NCI-H2171 (cell line): ENCODE results near the gene F2RL3.
"Not testable (repeated sequence)": the region's sequence is repeated elsewhere in the genome, so short reads cannot be mapped to it uniquely, and the experiment has no call there.

ENCODE experiments used
- DNase-seq: peaks from one replicate; lab custom pipeline; 2025; lab: John Stamatoyannopoulos, UW

The F2RL3 gene

GRCh38 chr19:16922592-16922934, 33.8 kb downstream of the F2RL3 start:
- no peak for DNase-seq

DNA sequence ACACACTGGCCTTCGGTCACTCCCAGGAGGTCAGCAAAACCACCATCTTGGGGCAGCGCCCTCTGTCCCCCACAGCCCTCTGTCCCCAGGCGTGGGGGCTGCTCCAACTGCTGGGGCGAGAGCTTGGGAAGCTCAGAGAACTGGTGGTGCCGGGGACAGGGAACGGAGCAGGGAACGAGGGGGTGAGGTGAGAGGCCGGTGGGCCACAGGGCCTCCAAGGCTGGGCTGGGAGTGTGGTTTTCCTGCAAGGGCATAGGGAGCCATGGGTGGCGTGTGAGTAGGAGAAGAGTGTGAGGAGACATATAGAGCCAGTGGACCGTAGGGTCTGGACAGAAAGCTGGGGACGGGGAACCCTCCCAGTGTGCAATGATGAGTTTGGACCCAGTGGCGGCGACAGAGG, 34.1 kb downstream of the F2RL3 start:
- no peak for DNase-seq

GRCh38 chr19:16927883-16928282, 39.1 kb downstream of the F2RL3 start:
- no peak for DNase-seq

- no peak for DNase-seq
Observed at GRCh38 chr19:16928351-16928750, 39.6 kb downstream of the F2RL3 start.

- DNase-seq: no peak
Observed at GRCh38 chr19:16928916-16929315, 40.1 kb downstream of the F2RL3 start.

- DNase-seq: no peak
Observed at GRCh38 chr19:16930753-16931152, 42.0 kb downstream of the F2RL3 start.

GRCh38 chr19:16931306-16931705, 42.5 kb downstream of the F2RL3 start:
- DNase-seq: no peak

DNA sequence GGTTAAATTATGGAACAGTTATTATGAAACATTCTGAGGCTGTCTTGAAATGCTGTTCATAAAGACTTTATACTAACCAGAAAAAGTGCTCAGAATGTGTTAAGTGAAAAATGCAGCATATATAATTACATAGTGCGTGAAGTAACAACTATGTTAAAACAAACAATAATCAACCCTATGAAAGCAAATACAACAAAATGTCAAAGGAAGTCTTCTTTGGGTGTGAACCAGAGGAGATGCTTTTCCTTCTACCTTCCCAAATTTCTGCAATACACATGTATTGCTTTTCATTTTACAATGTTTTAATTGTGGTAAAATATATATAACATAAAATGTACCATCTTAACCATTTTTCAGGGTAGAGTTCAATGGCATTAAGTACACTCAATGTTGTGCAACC, 45.7 kb downstream of the F2RL3 start:
- DNase-seq: no peak

GRCh38 chr19:16936901-16937300, 48.1 kb downstream of the F2RL3 start:
- DNase-seq: no peak

DNA sequence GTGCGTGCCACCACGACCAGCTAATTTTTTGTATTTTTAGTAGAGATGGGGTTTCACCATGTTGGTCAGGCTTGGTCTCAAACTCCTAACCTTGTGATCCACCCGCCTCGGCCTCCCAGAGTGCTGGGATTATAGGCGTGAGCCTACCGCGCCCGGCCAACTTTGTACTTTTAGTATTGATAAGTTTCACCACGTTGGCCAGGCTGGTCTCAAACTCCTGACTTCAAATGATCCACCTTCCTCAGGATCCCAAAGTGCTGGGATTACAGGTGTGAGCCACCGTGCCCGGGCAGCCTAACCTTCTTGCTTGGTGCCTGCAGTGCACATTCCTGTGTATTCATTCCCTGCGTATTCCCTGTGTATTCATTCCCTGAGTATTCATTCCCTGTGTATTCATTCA, 49.0 kb downstream of the F2RL3 start:
- not testable (repeated sequence) for DNase-seq

- no peak for DNase-seq
Observed at GRCh38 chr19:16938211-16938610, 49.4 kb downstream of the F2RL3 start.

GRCh38 chr19:16940063-16940462, 51.3 kb downstream of the F2RL3 start:
- DNase-seq: not testable (repeated sequence)

GRCh38 chr19:16940626-16941025, 51.8 kb downstream of the F2RL3 start:
- DNase-seq: no peak
